Measurements from ENCODE around the gene YIF1B. TPM values are rescaled to one million over a fixed set of nuclear protein-coding genes. Genes with fewer than 3 reads are reported as not detected.

The YIF1B gene
- total and polyA plus RNA-seq, 9 donors = 8.5 to 37.2 (median 21.8) TPM

GRCh38 chr19:38335949-38336637, 20.3 kb upstream of the YIF1B start:
- no peaks in the 10 kb centered on the region for H3K27me3 ChIP-seq
- H3K27ac ChIP-seq = peak overlapping the region; percentile 82 to 86
- H3K9me3 ChIP-seq = no peaks in the 10 kb centered on the region
- peak overlapping the region; percentile 54 for H3K4me3 ChIP-seq
- peak; percentile 92 to 96 (median 93) for DNase-seq
- TF ChIP-seq CTCF (IDR thresholded peaks at IDR 0.05) (no peak), POLR2A (IDR thresholded peaks at IDR 0.05) (peak; percentile 54)
- 0 to 1% (median 1%) methylated on average over 52 of the region's 52 CpGs for WGBS, 3 donors
- H3K4me1 ChIP-seq (ENCODE audit: insufficient read depth) = peaks cover 2% of the 10 kb centered on the region
- intact Hi-C loops (cut with DNase I) = loop anchor here in 2 of 4 donors (5.0 to 10.0 kb wide), 2 partner anchors 36 to 191 kb away; partner anchors contain the start of gene PSMD8 (in 1 of the 2)
- no peaks in the 10 kb centered on the region for H3K36me3 ChIP-seq

GRCh38 chr19:38333245-38333644, 17.5 kb upstream of the YIF1B start:
- no peaks in the 10 kb centered on the region for H3K9me3 ChIP-seq
- WGBS, 3 donors = 77 to 81% (median 78%) methylated on average over 9 of the region's 9 CpGs
- no peak overlapping the region for H3K4me3 ChIP-seq
- H3K36me3 ChIP-seq = no peaks in the 10 kb centered on the region
- no peak for TF ChIP-seq POLR2A (IDR thresholded peaks at IDR 0.05)
- TF ChIP-seq EP300 (IDR thresholded peaks at IDR 0.05) = no peak
- TF ChIP-seq CTCF (IDR thresholded peaks at IDR 0.05) = no peak
- H3K27ac ChIP-seq = no peak overlapping the region
- intact Hi-C loops (cut with DNase I) = loop anchor here (1.0 to 10.0 kb wide), 4 partner anchors 86 to 188 kb away; no protein-coding TSS in a partner anchor
- H3K27me3 ChIP-seq = no peaks in the 10 kb centered on the region
- DNase-seq = no peak
- H3K4me1 ChIP-seq (ENCODE audit: insufficient read depth) = peaks cover 2% of the 10 kb centered on the region

GRCh38 chr19:38331728-38332127, 16.0 kb upstream of the YIF1B start:
- Histone ChIP-seq H3K27ac (no peak overlapping the region), H3K4me3 (no peak overlapping the region), H3K4me1 (ENCODE audit: insufficient read depth) (peaks cover 2% of the 10 kb centered on the region), H3K36me3 (no peaks in the 10 kb centered on the region), H3K9me3 (no peaks in the 10 kb centered on the region), H3K27me3 (no peaks in the 10 kb centered on the region)
- WGBS, 3 donors = 88 to 92% (median 91%) methylated on average over 1 of the region's 1 CpG
- intact Hi-C loops (cut with DNase I) = loop anchor here in 3 of 4 donors (5.0 to 10.0 kb wide), 3 partner anchors 84 to 187 kb away; no protein-coding TSS in a partner anchor
- TF ChIP-seq CTCF (IDR thresholded peaks at IDR 0.05) = no peak
- no peak for TF ChIP-seq EP300 (IDR thresholded peaks at IDR 0.05)
- TF ChIP-seq POLR2A (IDR thresholded peaks at IDR 0.05) = no peak
- no peak for DNase-seq

GRCh38 chr19:38329651-38330050, 13.9 kb upstream of the YIF1B start:
- H3K36me3 ChIP-seq = no peaks in the 10 kb centered on the region
- no peaks in the 10 kb centered on the region for H3K27me3 ChIP-seq
- H3K27ac ChIP-seq = no peak overlapping the region
- no peaks in the 10 kb centered on the region for H3K4me1 ChIP-seq (ENCODE audit: insufficient read depth)
- no peak for DNase-seq
- no peak overlapping the region for H3K4me3 ChIP-seq
- 92 to 96% (median 94%) methylated on average over 7 of the region's 7 CpGs for WGBS, 3 donors
- intact Hi-C loops (cut with DNase I) = loop anchor here in 3 of 4 donors (5.0 to 10.0 kb wide), 3 partner anchors 82 to 185 kb away; no protein-coding TSS in a partner anchor
- TF ChIP-seq POLR2A (IDR thresholded peaks at IDR 0.05) = no peak
- TF ChIP-seq EP300 (IDR thresholded peaks at IDR 0.05) = no peak
- no peak for TF ChIP-seq CTCF (IDR thresholded peaks at IDR 0.05)
- H3K9me3 ChIP-seq = no peaks in the 10 kb centered on the region
